Islet precursor cell (in vitro differentiated cells): ENCODE measurements around the gene SCGB2A2.
A peak's percentile ranks its signal among the peaks of the same experiment; 100 is the strongest.

ENCODE experiments used
- DNase-seq: peaks from one replicate; pipeline ENCODE4 v3.0.0-alpha.2; 2018

SCGB2A2 gene

DNA sequence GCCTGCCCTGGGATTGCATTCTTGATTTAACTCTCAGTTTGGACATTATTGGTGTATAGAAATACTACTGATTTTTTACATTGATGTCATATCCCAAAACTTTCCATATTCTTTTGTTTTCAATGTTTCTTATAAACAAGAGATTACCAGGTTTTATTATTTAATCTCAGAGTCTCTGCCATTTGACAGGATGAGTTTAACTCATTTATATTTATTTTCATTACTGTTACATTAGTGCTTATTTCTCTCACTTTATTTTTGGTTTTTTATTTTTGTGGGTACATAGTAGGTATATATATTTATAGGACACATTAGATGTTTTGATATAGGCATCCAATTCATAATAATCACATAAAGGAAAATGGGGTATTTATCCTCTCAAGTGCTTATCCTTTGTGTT lies 38.0 kb downstream of the SCGB2A2 start:
- DNase-seq = no peak

DNA sequence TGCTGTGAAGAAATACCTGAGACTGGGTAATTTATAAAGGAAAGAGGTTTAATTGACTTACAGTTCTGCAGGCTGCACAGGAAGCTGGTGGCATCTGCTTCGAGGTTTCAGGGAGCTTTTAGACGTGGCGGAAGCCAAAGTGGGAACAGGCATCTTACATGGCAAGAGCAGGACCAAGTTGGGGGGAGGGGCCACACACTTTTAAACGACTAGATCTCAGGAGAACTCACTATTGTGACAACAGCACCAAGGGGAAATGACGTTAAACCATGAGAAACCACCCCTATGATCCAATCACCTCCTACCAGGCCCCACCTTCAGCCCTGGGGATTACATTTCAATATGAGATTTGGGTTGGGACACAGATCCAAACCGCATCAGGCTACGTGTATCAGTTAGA lies 40.0 kb downstream of the SCGB2A2 start:
- DNase-seq = no peak

DNA sequence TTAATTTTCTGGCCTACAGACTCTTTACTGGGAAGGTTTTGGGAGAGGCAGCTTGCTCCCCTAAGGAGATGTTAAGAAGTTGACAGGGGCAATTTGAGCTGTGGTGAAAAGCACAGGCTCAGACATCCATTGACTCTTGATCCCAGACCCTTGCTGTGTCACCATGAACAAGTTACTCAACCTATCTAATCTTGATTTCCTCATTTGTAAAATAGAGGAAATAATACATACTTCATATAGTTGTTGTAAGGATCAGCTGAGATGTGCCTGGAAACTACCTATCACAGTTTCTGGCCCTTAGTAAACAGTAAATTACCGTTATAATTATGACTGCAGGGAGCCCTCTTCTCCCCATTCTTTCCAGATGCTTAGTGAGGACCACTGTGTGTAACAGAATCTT lies 45.5 kb downstream of the SCGB2A2 start:
- DNase-seq = peak; percentile 14

DNA sequence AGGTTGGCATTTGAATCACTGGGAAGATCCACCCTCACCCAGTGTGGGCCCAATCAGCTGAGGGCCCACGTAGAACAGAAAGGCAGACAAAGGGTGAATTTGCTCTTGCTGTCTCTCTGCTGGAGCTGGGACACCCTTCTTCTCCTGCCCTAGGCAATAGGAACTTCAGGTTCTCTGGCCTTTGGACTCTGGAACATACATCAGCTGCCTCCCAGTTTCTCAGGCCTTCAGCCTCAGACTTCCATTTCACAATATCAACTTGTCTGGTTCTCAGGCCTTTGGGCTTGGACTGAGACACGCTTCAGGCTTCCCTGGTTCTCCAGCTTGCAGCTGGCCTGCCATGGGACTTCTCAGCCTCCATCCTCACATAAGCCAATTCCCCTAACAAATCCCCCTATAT lies 52.6 kb downstream of the SCGB2A2 start:
- no peak for DNase-seq
